ENCODE results near the gene WFDC5.

- TF ChIP-seq CTCF (IDR thresholded peaks at IDR 0.05) (no peak), POLR2AphosphoS5 (IDR thresholded peaks at IDR 0.05) (no peak), POLR2A (IDR thresholded peaks at IDR 0.05) (no peak)
These were observed 9.7 kb downstream of the WFDC5 start for GRCh38 chr20:45105317-45105716.

Data from gastroesophageal sphincter (tissue), 3 donors.